WTC11 (cell line): ENCODE results near the gene ANXA11. TPM values are rescaled to one million over a fixed set of nuclear protein-coding genes. Genes with fewer than 3 reads are reported as not detected.

Source experiments
- ATAC-seq: fragments of 200-7000 bp; cut with Tn5 transposase; 2 replicates; pipeline ENCODE4 v1.10.0; 2021; ENCODE audit warnings: mild to moderate bottlenecking, moderate library complexity
- CTCF ChIA-PET: fragments of 300-600 bp; sonication (Branson Sonifier 250); formaldehyde crosslinking; loops from one replicate; lab custom pipeline; 2021; ENCODE audit warnings: antibody characterized with exemption; lab: Charles Lee
- POLR2A ChIA-PET: fragments of 350-600 bp; sonication (Branson Sonifier 250); formaldehyde crosslinking; loops from one replicate; lab custom pipeline; 2021; ENCODE audit warnings: antibody characterized with exemption; lab: Charles Lee
- DNase-seq: peaks from one replicate; pipeline ENCODE4 v3.0.0; 2021; ENCODE audit warnings: low spot score
- H3K27ac Mint-ChIP-seq: 2 replicates; pipeline ENCODE4 v1.8.0; 2021; ENCODE audit warnings: mixed read lengths
- H3K27me3 Mint-ChIP-seq: 2 replicates; pipeline ENCODE4 v1.8.0; 2021; ENCODE audit warnings: low read depth, mild to moderate bottlenecking, moderate library complexity, mixed read lengths
- H3K36me3 Mint-ChIP-seq: 2 replicates; pipeline ENCODE4 v1.8.0; 2021; ENCODE audit warnings: mixed read lengths
- H3K4me1 Mint-ChIP-seq: 2 replicates; pipeline ENCODE4 v1.8.0; 2022; ENCODE audit warnings: mixed read lengths
- H3K4me3 Mint-ChIP-seq: 2 replicates; pipeline ENCODE4 v1.8.0; 2021; ENCODE audit warnings: mild to moderate bottlenecking, moderate library complexity, mixed read lengths
- H3K9me3 Mint-ChIP-seq: 2 replicates; pipeline ENCODE4 v1.8.0; 2021; ENCODE audit warnings: mixed read lengths
- AFF4 ChIP-seq: sonication (generic); formaldehyde crosslinking; IDR thresholded peaks from 2 replicates; pipeline ENCODE4 v1.8.1; 2023; ENCODE audit warnings: mild to moderate bottlenecking, missing genetic modification reagents, borderline replicate concordance
- ARID4B ChIP-seq: sonication (generic); formaldehyde crosslinking; IDR thresholded peaks from 2 replicates; pipeline ENCODE4 v1.8.0; 2023; ENCODE audit warnings: missing genetic modification reagents, mild to moderate bottlenecking, borderline replicate concordance
- ATF3 ChIP-seq: sonication (generic); formaldehyde crosslinking; conservative IDR thresholded peaks from 2 replicates; pipeline ENCODE4 v1.8.1; 2022; ENCODE audit warnings: mild to moderate bottlenecking, missing genetic modification reagents
- ETV6 ChIP-seq: sonication (generic); formaldehyde crosslinking; IDR thresholded peaks from 2 replicates; pipeline ENCODE4 v1.8.1; 2022; ENCODE audit warnings: mild to moderate bottlenecking, missing genetic modification reagents
- GABPB1 ChIP-seq: sonication (generic); formaldehyde crosslinking; IDR thresholded peaks from 2 replicates; pipeline ENCODE4 v1.8.1; 2023; ENCODE audit warnings: mild to moderate bottlenecking, missing genetic modification reagents
- HMGA2 ChIP-seq: fragments of 250-450 bp; sonication (Bioruptor Pico); IDR thresholded peaks from 2 replicates; pipeline ENCODE4 v1.4.0; 2021; ENCODE audit warnings: mild to moderate bottlenecking, moderate library complexity
- IRF1 ChIP-seq: sonication (generic); formaldehyde crosslinking; IDR thresholded peaks from 2 replicates; pipeline ENCODE4 v1.8.0; 2023; ENCODE audit warnings: missing genetic modification reagents
- IRF2 ChIP-seq: sonication (generic); formaldehyde crosslinking; IDR thresholded peaks from 2 replicates; pipeline ENCODE4 v1.8.0; 2022; ENCODE audit warnings: low read depth, missing genetic modification reagents, borderline replicate concordance
- NR1H2 ChIP-seq: sonication (generic); formaldehyde crosslinking; IDR thresholded peaks from 2 replicates; pipeline ENCODE4 v1.9.0; 2021; ENCODE audit warnings: mild to moderate bottlenecking, moderate library complexity, missing genetic modification reagents
- PRRX2 ChIP-seq: fragments of 250-450 bp; sonication (Bioruptor Pico); IDR thresholded peaks from 2 replicates; pipeline ENCODE4 v1.8.0; 2021; ENCODE audit warnings: mild to moderate bottlenecking
- RELA ChIP-seq: sonication (generic); formaldehyde crosslinking; IDR thresholded peaks from 2 replicates; pipeline ENCODE4 v1.8.1; 2022; ENCODE audit warnings: missing genetic modification reagents, mild to moderate bottlenecking, borderline replicate concordance
- TEAD4 ChIP-seq: sonication (generic); formaldehyde crosslinking; IDR thresholded peaks from 2 replicates; pipeline ENCODE4 v1.8.0; 2022; ENCODE audit warnings: mild to moderate bottlenecking, missing genetic modification reagents
- TP53 ChIP-seq: sonication (generic); formaldehyde crosslinking; IDR thresholded peaks from 2 replicates; pipeline ENCODE4 v1.8.1; 2023; ENCODE audit warnings: mild to moderate bottlenecking, missing genetic modification reagents
- USF1 ChIP-seq: sonication (generic); formaldehyde crosslinking; IDR thresholded peaks from 2 replicates; pipeline ENCODE4 v1.8.0; 2022; ENCODE audit warnings: mild to moderate bottlenecking, missing genetic modification reagents
- ZBTB21 ChIP-seq: sonication (generic); formaldehyde crosslinking; IDR thresholded peaks from 2 replicates; pipeline ENCODE4 v1.8.1; 2023; ENCODE audit warnings: mild to moderate bottlenecking, missing genetic modification reagents, borderline replicate concordance
- ZBTB43 ChIP-seq: sonication (generic); formaldehyde crosslinking; IDR thresholded peaks from 2 replicates; pipeline ENCODE4 v1.8.1; 2023; ENCODE audit warnings: mild to moderate bottlenecking, missing genetic modification reagents
- ZMAT4 ChIP-seq: fragments of 250-450 bp; sonication (Bioruptor Pico); IDR thresholded peaks from 2 replicates; pipeline ENCODE4 v1.9.0; 2021; ENCODE audit warnings: mild to moderate bottlenecking
- ZNF232 ChIP-seq: sonication (generic); formaldehyde crosslinking; IDR thresholded peaks from 2 replicates; pipeline ENCODE4 v1.8.0; 2022; ENCODE audit warnings: mild to moderate bottlenecking, missing genetic modification reagents
- ZNF281 ChIP-seq: sonication (generic); formaldehyde crosslinking; IDR thresholded peaks from 2 replicates; pipeline ENCODE4 v1.8.0; 2023; ENCODE audit warnings: mild to moderate bottlenecking, missing genetic modification reagents
- total RNA-seq: library from RNA; stranded (reverse); gene quantifications from 3 replicates; pipeline ENCODE4 v1.2.3, GENCODE V29; 2021

The ANXA11 gene
- total RNA-seq, 1 experiment from 2014 or later: 83.3 TPM

- TF ChIP-seq ARID4B (CRISPR knock-in tag) (no peak), NR1H2 (CRISPR knock-in tag) (no peak), AFF4 (CRISPR knock-in tag) (no peak), ZMAT4 (CRISPR knock-in tag) (no peak), RELA (CRISPR knock-in tag) (no peak)
Observed at GRCh38 chr10:80185578-80186299, 19.6 kb downstream of the ANXA11 start (continued).

GRCh38 chr10:80184291-80184690 is 21.0 kb downstream of the ANXA11 start:
- Mint-ChIP-seq H3K36me3 (no peaks in the 10 kb centered on the region), H3K27me3 (no peaks in the 10 kb centered on the region), H3K4me3 (no peak overlapping the region), H3K27ac (no peak overlapping the region), H3K9me3 (no peaks in the 10 kb centered on the region), H3K4me1 (peaks cover 25% of the 10 kb centered on the region)
- ChIA-PET POLR2A (no interaction called here), CTCF (interaction anchor here (1.2 to 1.4 kb wide), 3 partner anchors 22 to 77 kb away, joined by 3 to 7 read pairs (median 3); no protein-coding TSS in a partner anchor)
- ATAC-seq (no peak), DNase-seq (no peak)
- TF ChIP-seq TEAD4 (no peak), IRF2 (no peak), PRRX2 (CRISPR knock-in tag) (no peak), ZNF281 (no peak), NR1H2 (CRISPR knock-in tag) (no peak), HMGA2 (CRISPR knock-in tag) (no peak), ZNF232 (CRISPR knock-in tag) (no peak), USF1 (CRISPR knock-in tag) (no peak), ZBTB21 (CRISPR knock-in tag) (no peak), TP53 (no peak), GABPB1 (no peak), ATF3 (CRISPR knock-in tag) (no peak), ZBTB43 (no peak), ETV6 (no peak), IRF1 (CRISPR knock-in tag) (no peak)
